B cell (primary cell): ENCODE measurements around the gene HSPE1. TPM values are rescaled to one million over a fixed set of nuclear protein-coding genes. Genes with fewer than 3 reads are reported as not detected.
A peak's percentile ranks its signal among the peaks of the same experiment; 100 is the strongest.

Experiments used
- ATAC-seq: fragments of 200-7000 bp; cut with Tn5 transposase; one replicate; pipeline ENCODE4 v1.10.0; 2021; ENCODE audit warnings: low read depth, mild to moderate bottlenecking, moderate number of reproducible peaks, moderate library complexity
- CTCF ChIA-PET: fragments of 350-600 bp; sonication (Branson Sonifier 250); formaldehyde crosslinking; loops from one replicate; lab custom pipeline; 2021; ENCODE audit warnings: antibody characterized with exemption, inconsistent platforms; lab: Charles Lee
- POLR2A ChIA-PET: fragments of 350-600 bp; sonication (Branson Sonifier 250); formaldehyde crosslinking; loops from one replicate; lab custom pipeline; 2021; ENCODE audit warnings: antibody characterized with exemption; lab: Charles Lee
- DNase-seq: peaks from one replicate; pipeline ENCODE4 v3.0.0; 2013
- H2AFZ ChIP-seq: 2 replicates; pipeline ENCODE4 v1.6.1; 2012; ENCODE audit warnings: mild to moderate bottlenecking, low read depth, low read length; ENCODE audit not compliant: insufficient read depth, poor library complexity, severe bottlenecking
- H3K27ac ChIP-seq, 2 donors: 1 replicate in 1 of 2; 2 replicates in 1 of 2; pipeline ENCODE4 v1.5.1; 2012 to 2013; ENCODE audit warnings: low read length in 2 of 2, mild to moderate bottlenecking in 2 of 2, moderate library complexity in 1 of 2
- H3K27me3 ChIP-seq, 4 experiments: fragments of 200-600 bp in 1 of 4; sonication (generic) in 1 of 4; replicated peaks in 1 of 4; 1 replicate in 2 of 4; 2 replicates in 2 of 4; pipeline versions ENCODE4 v1.6.1 to v1.7.0; 2013 to 2016; ENCODE audit warnings: low read length in 3 of 4, mild to moderate bottlenecking in 2 of 4, mixed read lengths in 1 of 4, moderate library complexity in 1 of 4; ENCODE audit not compliant: insufficient read depth in 4 of 4, control insufficient read depth in 3 of 4; ENCODE audit errors: control extremely low read depth in 1 of 4
- H3K36me3 ChIP-seq, 2 experiments: replicated peaks in 1 of 2; 1 replicate in 1 of 2; 2 replicates in 1 of 2; pipeline versions ENCODE4 v1.6.1 to v1.7.1; 2013; ENCODE audit warnings: low read length in 1 of 2; ENCODE audit not compliant: insufficient read depth in 2 of 2, control insufficient read depth in 1 of 2; ENCODE audit errors: control extremely low read depth in 1 of 2, extremely low read depth in 1 of 2
- H3K4me1 ChIP-seq, 2 donors: fragments of 200-600 bp in 1 of 2; sonication (generic) in 1 of 2; 1 replicate in 1 of 2; 2 replicates in 1 of 2; pipeline versions ENCODE4 v1.5.1 to v1.6.1; 2013 to 2017; ENCODE audit warnings: low read length in 2 of 2; ENCODE audit not compliant: control insufficient read depth in 2 of 2, insufficient read depth in 2 of 2
- H3K4me2 ChIP-seq: replicated peaks from 2 replicates; pipeline ENCODE3; 2012; ENCODE audit warnings: mild to moderate bottlenecking, low read depth, low read length; ENCODE audit not compliant: poor library complexity, severe bottlenecking
- H3K4me3 ChIP-seq, 5 experiments: fragments of 200-600 bp in 1 of 5; sonication (generic) in 1 of 5; 1 replicate in 3 of 5; 2 replicates in 2 of 5; pipeline versions ENCODE4 v1.5.1 to v1.7.0; 2011 to 2016; ENCODE audit warnings: low read length in 4 of 5, mild to moderate bottlenecking in 4 of 5, low read depth in 2 of 5, control low read depth in 1 of 5, moderate library complexity in 1 of 5; ENCODE audit not compliant: insufficient read depth in 1 of 5; ENCODE audit errors: control extremely low read depth in 1 of 5, extremely low read depth in 1 of 5
- H3K79me2 ChIP-seq: fragments of 200-600 bp; sonication (generic); one replicate; pipeline ENCODE4 v1.6.0; 2016; ENCODE audit warnings: low read length; ENCODE audit not compliant: control insufficient read depth, insufficient read depth
- H3K9ac ChIP-seq: fragments of 200-600 bp; sonication (generic); 2 replicates; pipeline ENCODE4 v1.6.1; 2017; ENCODE audit warnings: mild to moderate bottlenecking, low read length, moderate library complexity
- H3K9me3 ChIP-seq, 3 donors: one replicate each; pipeline versions ENCODE4 v1.6.1 to v1.7.1; 2013; ENCODE audit warnings: low read length in 2 of 3; ENCODE audit not compliant: control insufficient read depth in 2 of 3, insufficient read depth in 1 of 3; ENCODE audit errors: control extremely low read depth in 1 of 3
- H4K20me1 ChIP-seq: 2 replicates; pipeline ENCODE4 v1.6.0; 2012; ENCODE audit warnings: mild to moderate bottlenecking, low read length; ENCODE audit not compliant: insufficient read depth, control insufficient read depth, poor library complexity, severe bottlenecking
- H3K27ac Mint-ChIP-seq: one replicate; pipeline ENCODE4 v1.8.0; 2021; ENCODE audit warnings: mixed read lengths
- H3K27me3 Mint-ChIP-seq: one replicate; pipeline ENCODE4 v1.8.0; 2021; ENCODE audit warnings: mixed read lengths
- H3K4me1 Mint-ChIP-seq: one replicate; pipeline ENCODE4 v1.8.0; 2021; ENCODE audit warnings: mixed read lengths
- H3K4me3 Mint-ChIP-seq: one replicate; pipeline ENCODE4 v1.8.0; 2021; ENCODE audit warnings: mixed read lengths
- H3K9me3 Mint-ChIP-seq: one replicate; pipeline ENCODE4 v1.8.0; 2022; ENCODE audit warnings: mixed read lengths; ENCODE audit not compliant: insufficient read depth
- EZH2 ChIP-seq: IDR thresholded peaks from 2 replicates; pipeline ENCODE4 v1.6.1; 2012; ENCODE audit warnings: borderline replicate concordance, low read depth, mild to moderate bottlenecking, moderate library complexity, low read length; ENCODE audit not compliant: insufficient read depth, poor library complexity, severe bottlenecking
- WGBS: methylation state at CpG from one replicate; pipeline ENCODE4 v1.1.5; 2013; ENCODE audit warnings: missing lambda C conversion rate; ENCODE audit not compliant: insufficient coverage; 5-methylcytosine and 5-hydroxymethylcytosine counted together
- intact Hi-C: fragments of 100-400 bp; cut with micrococcal nuclease; formaldehyde crosslinking; loops from one replicate; pipeline ENCODE4 v1.10.0; 2022
- polyA plus RNA-seq: library from polyadenylated mRNA; depleted of rRNA; stranded (reverse); fragments of >200 nt; gene quantifications from 2 replicates; pipeline ENCODE4 v1.2.3, GENCODE V29; 2012
- total RNA-seq, 2 donors: library from RNA; stranded (reverse); fragments of 120-200 nt in 1 of 2; gene quantifications; 1 replicate in 1 of 2; 2 replicates in 1 of 2; pipeline versions ENCODE4 v1.2.3 to v1.2.4, GENCODE V29; 2013 to 2022
- TF ChIP-seq, protein P1 (sequence below): fragments of 200-600 bp; IDR thresholded peaks from one replicate; pipeline ENCODE4 v1.8.0; 2022; ENCODE audit warnings: antibody characterized with exemption, mild to moderate bottlenecking

The HSPE1 gene
- total and polyA plus RNA-seq, 2 donors (not counting 1 experiment from before 2014, with no cell fraction given): 46.2 to 49.8 TPM

DNA sequence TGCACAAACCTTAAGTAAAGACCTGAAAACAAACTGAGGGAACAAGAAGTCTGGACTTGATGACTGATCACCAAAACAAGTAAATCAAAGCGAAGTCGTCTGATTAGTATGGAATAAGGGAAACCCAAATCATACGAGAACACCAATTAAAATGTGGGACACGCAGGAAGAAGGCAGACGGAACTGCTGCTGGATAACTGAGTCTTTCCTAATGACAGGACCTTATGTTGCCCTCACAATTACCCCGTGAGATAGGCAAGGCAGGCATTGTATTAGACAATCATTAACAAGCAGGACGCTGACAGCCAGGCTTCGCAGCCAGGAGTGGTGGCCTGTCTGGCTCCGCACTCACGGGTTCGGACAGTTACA is 47.4 kb upstream of the HSPE1 start:
- Histone ChIP-seq H3K4me3 (peak overlapping the region; percentile 82 to 99 (median 83)), H3K79me2 (peaks cover 40% of the 10 kb centered on the region), H3K27me3 (no peaks in the 10 kb centered on the region), H3K9me3 (peaks cover 0 to 3% (median 0%) of the 10 kb centered on the region in 3 donors), H3K27ac (peak overlapping the region; percentile 95 to 96), H4K20me1 (peaks cover 16% of the 10 kb centered on the region), H3K9ac (peak overlapping the region; percentile 90), H2AFZ (peak overlapping the region; percentile 83), H3K36me3 (no peaks in the 10 kb centered on the region), H3K4me1 (peaks cover 17 to 19% of the 10 kb centered on the region in 2 donors), H3K4me2 (peak overlapping the region; percentile 79)
- intact Hi-C loops: loop anchor here (1.0 kb wide), 5 partner anchors 17 to 526 kb away; partner anchors contain the start of genes HSPE1, MARS2, MOB4 and PGAP1
- Mint-ChIP-seq H3K27ac (peak overlapping the region; percentile 99), H3K9me3 (no peaks in the 10 kb centered on the region), H3K4me1 (peaks cover 40% of the 10 kb centered on the region), H3K4me3 (peak overlapping the region; percentile 99), H3K27me3 (no peaks in the 10 kb centered on the region)
- POLR2A ChIA-PET: interaction anchor here (0.6 to 2.0 kb wide), 10 partner anchors 12 to 252 kb away, joined by 3 to 27 read pairs (median 3); partner anchors contain the start of genes HSPD1, HSPE1, MARS2 and MOB4
- WGBS: 0% methylated on average over 9 of the region's 11 CpGs
- ATAC-seq: no peak
- no peak for TF ChIP-seq EZH2
- TF ChIP-seq, protein P1, sequence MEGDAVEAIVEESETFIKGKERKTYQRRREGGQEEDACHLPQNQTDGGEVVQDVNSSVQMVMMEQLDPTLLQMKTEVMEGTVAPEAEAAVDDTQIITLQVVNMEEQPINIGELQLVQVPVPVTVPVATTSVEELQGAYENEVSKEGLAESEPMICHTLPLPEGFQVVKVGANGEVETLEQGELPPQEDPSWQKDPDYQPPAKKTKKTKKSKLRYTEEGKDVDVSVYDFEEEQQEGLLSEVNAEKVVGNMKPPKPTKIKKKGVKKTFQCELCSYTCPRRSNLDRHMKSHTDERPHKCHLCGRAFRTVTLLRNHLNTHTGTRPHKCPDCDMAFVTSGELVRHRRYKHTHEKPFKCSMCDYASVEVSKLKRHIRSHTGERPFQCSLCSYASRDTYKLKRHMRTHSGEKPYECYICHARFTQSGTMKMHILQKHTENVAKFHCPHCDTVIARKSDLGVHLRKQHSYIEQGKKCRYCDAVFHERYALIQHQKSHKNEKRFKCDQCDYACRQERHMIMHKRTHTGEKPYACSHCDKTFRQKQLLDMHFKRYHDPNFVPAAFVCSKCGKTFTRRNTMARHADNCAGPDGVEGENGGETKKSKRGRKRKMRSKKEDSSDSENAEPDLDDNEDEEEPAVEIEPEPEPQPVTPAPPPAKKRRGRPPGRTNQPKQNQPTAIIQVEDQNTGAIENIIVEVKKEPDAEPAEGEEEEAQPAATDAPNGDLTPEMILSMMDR: no peak
- CTCF ChIA-PET: interaction anchor here (0.6 to 1.6 kb wide), 5 partner anchors 16 to 844 kb away, joined by 3 to 6 read pairs (median 5); partner anchors contain the start of gene SF3B1
- no peak for DNase-seq
